ENCODE results near the gene DDR2. TPM values are rescaled to one million over a fixed set of nuclear protein-coding genes. Genes with fewer than 3 reads are reported as not detected.
A peak's percentile ranks its signal among the peaks of the same experiment; 100 is the strongest.

DDR2 gene
- total RNA-seq, 1 donor from 2014 or later, result 0.69 TPM

- Mint-ChIP-seq H3K4me1 (peaks cover 45% of the 10 kb centered on the region), H3K36me3 (no peaks in the 10 kb centered on the region), H3K4me3 (peak overlapping the region; percentile 77), H3K27ac (peak overlapping the region; percentile 99), H3K9me3 (no peaks in the 10 kb centered on the region), H3K27me3 (ENCODE audit: insufficient read depth, low read depth) (peaks cover 3% of the 10 kb centered on the region)
- no peaks in the 10 kb centered on the region for H4K20me1 ChIP-seq (ENCODE audit: low read depth)
- no peaks in the 10 kb centered on the region for H3K27me3 ChIP-seq
- no peaks in the 10 kb centered on the region for H3K36me3 ChIP-seq
- no peaks in the 10 kb centered on the region for H3K9me3 ChIP-seq (ENCODE audit: low read depth)
- no peaks in the 10 kb centered on the region for H3K79me2 ChIP-seq (ENCODE audit: low read depth)
- H3F3A ChIP-seq (ENCODE audit: low read depth), result peaks cover 28% of the 10 kb centered on the region
- peaks cover 40% of the 10 kb centered on the region for H3K4me1 ChIP-seq
- peak; percentile 92 for DNase-seq (ENCODE audit: low spot score)
- H3K4me2 ChIP-seq, result peak overlapping the region; percentile 71
- TF ChIP-seq EZH2phosphoT487 (IDR thresholded peaks at IDR 0.05), result no peak
- no peak for TF ChIP-seq CTCF (IDR thresholded peaks at IDR 0.05)
- TF ChIP-seq EZH2 (IDR thresholded peaks at IDR 0.05), result no peak
- H2AFZ ChIP-seq (replicated peaks), result peak overlapping the region; percentile 48
- no peak overlapping the region for H3K9ac ChIP-seq
- H3K27ac ChIP-seq, result peak overlapping the region; percentile 84
- peak overlapping the region; percentile 23 for H3K4me3 ChIP-seq
Measured at GRCh38 chr1:162696286-162696862, 64.1 kb downstream of the DDR2 start.

GRCh38 chr1:162697140-162697895 is 65.1 kb downstream of the DDR2 start:
- H3K27me3 ChIP-seq, result no peaks in the 10 kb centered on the region
- H3K9me3 ChIP-seq (ENCODE audit: low read depth), result no peaks in the 10 kb centered on the region
- DNase-seq (ENCODE audit: low spot score), result no peak
- peaks cover 37% of the 10 kb centered on the region for H3K4me1 ChIP-seq
- Mint-ChIP-seq H3K27ac (peak overlapping the region; percentile 99), H3K9me3 (no peaks in the 10 kb centered on the region), H3K36me3 (no peaks in the 10 kb centered on the region), H3K4me3 (peak overlapping the region; percentile 77), H3K4me1 (peaks cover 39% of the 10 kb centered on the region), H3K27me3 (ENCODE audit: insufficient read depth, low read depth) (no peaks in the 10 kb centered on the region)
- H3K79me2 ChIP-seq (ENCODE audit: low read depth), result no peaks in the 10 kb centered on the region
- H3K4me3 ChIP-seq, result peak overlapping the region; percentile 23
- peak overlapping the region; percentile 71 for H3K4me2 ChIP-seq
- H3F3A ChIP-seq (ENCODE audit: low read depth), result peaks cover 28% of the 10 kb centered on the region
- H4K20me1 ChIP-seq (ENCODE audit: low read depth), result no peaks in the 10 kb centered on the region
- H3K9ac ChIP-seq, result no peak overlapping the region
- no peaks in the 10 kb centered on the region for H3K36me3 ChIP-seq
- TF ChIP-seq EZH2 (IDR thresholded peaks at IDR 0.05), result no peak
- no peak for TF ChIP-seq CTCF (IDR thresholded peaks at IDR 0.05)
- no peak for TF ChIP-seq EZH2phosphoT487 (IDR thresholded peaks at IDR 0.05)
- peak overlapping the region; percentile 22 for H2AFZ ChIP-seq (replicated peaks)
- peak overlapping the region; percentile 84 for H3K27ac ChIP-seq

- Mint-ChIP-seq H3K27me3 (ENCODE audit: insufficient read depth, low read depth) (no peaks in the 10 kb centered on the region), H3K4me3 (no peak overlapping the region), H3K9me3 (no peaks in the 10 kb centered on the region), H3K4me1 (peaks cover 35% of the 10 kb centered on the region), H3K27ac (no peak overlapping the region), H3K36me3 (no peaks in the 10 kb centered on the region)
- no peak for DNase-seq (ENCODE audit: low spot score)
- H3K36me3 ChIP-seq, result no peaks in the 10 kb centered on the region
- no peaks in the 10 kb centered on the region for H3K79me2 ChIP-seq (ENCODE audit: low read depth)
- H3K4me2 ChIP-seq, result no peak overlapping the region
- no peaks in the 10 kb centered on the region for H3K27me3 ChIP-seq
- peaks cover 37% of the 10 kb centered on the region for H3K4me1 ChIP-seq
- TF ChIP-seq CTCF (IDR thresholded peaks at IDR 0.05) (no peak), EZH2phosphoT487 (IDR thresholded peaks at IDR 0.05) (no peak), EZH2 (IDR thresholded peaks at IDR 0.05) (no peak)
- peaks cover 28% of the 10 kb centered on the region for H3F3A ChIP-seq (ENCODE audit: low read depth)
- H3K4me3 ChIP-seq, result no peak overlapping the region
- H4K20me1 ChIP-seq (ENCODE audit: low read depth), result no peaks in the 10 kb centered on the region
- no peak overlapping the region for H3K27ac ChIP-seq
- H3K9ac ChIP-seq, result no peak overlapping the region
- no peaks in the 10 kb centered on the region for H3K9me3 ChIP-seq (ENCODE audit: low read depth)
- H2AFZ ChIP-seq (replicated peaks), result no peak overlapping the region
Measured at GRCh38 chr1:162699366-162699765, 67.1 kb downstream of the DDR2 start.
